Spinal cord (tissue), 10 donors: ENCODE results near the gene CDH23. TPM values are rescaled to one million over a fixed set of nuclear protein-coding genes. Genes with fewer than 3 reads are reported as not detected.

Experiments used
- DNase-seq, 6 donors: peaks; one replicate each; pipeline versions ENCODE4 v3.0.0 to v3.0.0-alpha.2; 2013 to 2015; ENCODE audit warnings: low spot score in 6 of 6, low read depth in 4 of 6
- H3K27ac ChIP-seq: one replicate; pipeline ENCODE4 v1.5.1; 2013; ENCODE audit warnings: low read depth, low read length, control low read depth
- H3K27me3 ChIP-seq: one replicate; pipeline ENCODE4 v1.6.1; 2013; ENCODE audit warnings: low read length; ENCODE audit not compliant: control insufficient read depth, insufficient read depth
- H3K36me3 ChIP-seq: one replicate; pipeline ENCODE4 v1.6.1; 2013; ENCODE audit warnings: low read length; ENCODE audit not compliant: control insufficient read depth, insufficient read depth
- H3K4me1 ChIP-seq: one replicate; pipeline ENCODE4 v1.6.1; 2013; ENCODE audit warnings: low read length; ENCODE audit not compliant: control insufficient read depth, insufficient read depth
- H3K4me3 ChIP-seq: one replicate; pipeline ENCODE4 v1.5.1; 2013; ENCODE audit warnings: low read depth, low read length, control low read depth
- H3K9me3 ChIP-seq: one replicate; pipeline ENCODE4 v1.6.1; 2013; ENCODE audit warnings: low read length; ENCODE audit not compliant: control insufficient read depth, insufficient read depth
- WGBS: methylation state at CpG from one replicate; pipeline ENCODE4 v1.1.5; 2013; ENCODE audit warnings: missing lambda C conversion rate; ENCODE audit not compliant: insufficient coverage; 5-methylcytosine and 5-hydroxymethylcytosine counted together
- polyA plus RNA-seq, 2 donors: library from polyadenylated mRNA; unstranded; fragments of 120-200 nt; gene quantifications; one replicate each; pipeline ENCODE4 v1.2.1, GENCODE V29; 2013; ENCODE audit not compliant: insufficient read length in 2 of 2
- total RNA-seq, 2 donors: library from RNA; depleted of rRNA in 1 of 2; stranded (reverse); fragments of 120-200 nt in 1 of 2; fragments of >200 nt in 1 of 2; gene quantifications; one replicate each; pipeline versions ENCODE4 v1.2.3 to v1.2.4, GENCODE V29; 2013 to 2014
- donor health status: healthy.

CDH23 gene
- total and polyA plus RNA-seq, 4 donors: 15.6 to 24.2 (median 19.0) TPM

DNA sequence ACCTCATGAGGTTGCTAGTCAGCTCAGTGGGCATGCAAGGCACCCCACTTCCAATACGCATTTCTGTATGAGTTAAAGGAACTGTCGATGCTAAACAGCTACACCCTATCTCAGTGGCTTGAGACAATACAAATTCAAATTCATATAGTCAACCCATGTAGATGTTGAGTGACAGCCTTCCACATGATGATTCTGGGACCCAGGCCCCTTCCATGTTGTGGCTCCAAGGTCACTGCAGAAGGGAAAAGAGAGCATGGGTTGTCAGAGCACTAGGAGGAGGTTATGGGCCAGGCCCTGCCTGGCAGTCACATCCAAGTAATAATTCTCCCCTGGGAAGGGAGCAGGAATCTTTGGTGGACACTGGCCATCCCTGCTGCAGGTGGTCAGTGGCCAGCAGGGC is 294.7 kb downstream of the CDH23 start:
- Histone ChIP-seq H3K4me3 (no peak overlapping the region), H3K27ac (no peak overlapping the region), H3K36me3 (peaks cover 15% of the 10 kb centered on the region), H3K27me3 (no peaks in the 10 kb centered on the region), H3K4me1 (peaks cover 23% of the 10 kb centered on the region), H3K9me3 (no peaks in the 10 kb centered on the region)
- no peak for DNase-seq
- WGBS: no CpG with 5 or more reads among the region's 2 CpGs

DNA sequence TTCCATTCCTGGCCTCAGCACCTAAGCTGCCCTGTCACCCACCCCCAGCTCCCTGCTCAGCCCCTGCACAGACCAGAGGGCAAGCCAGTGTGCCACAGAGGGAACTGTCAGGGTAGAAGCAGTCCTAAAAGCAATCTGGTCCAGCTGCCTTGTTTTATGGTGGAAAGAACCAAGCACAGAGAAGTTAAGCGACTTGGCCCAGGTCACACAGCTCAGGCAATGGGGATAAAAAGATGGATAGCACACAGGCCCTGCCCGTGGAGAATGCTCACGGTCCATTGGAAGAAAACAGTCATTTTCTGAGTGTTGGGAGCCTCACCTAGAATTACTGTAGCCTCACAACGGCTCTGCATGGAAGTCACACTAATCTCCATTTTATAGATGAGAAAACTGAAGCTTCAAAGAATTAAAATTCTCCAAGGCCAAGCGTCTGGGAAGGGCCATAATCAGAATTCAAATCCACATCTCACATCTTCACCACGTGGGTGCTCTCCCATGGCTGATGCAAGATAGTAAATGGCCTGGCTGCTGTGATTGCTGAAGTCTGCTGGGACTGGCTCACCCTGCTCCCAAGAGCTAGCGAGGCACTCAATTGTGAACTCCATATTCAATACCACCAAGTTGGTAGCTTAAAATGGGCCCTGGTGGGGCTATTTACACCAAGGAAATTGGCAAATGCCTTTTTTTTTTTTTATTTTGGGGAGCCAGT is 296.0 kb downstream of the CDH23 start:
- Histone ChIP-seq H3K9me3 (no peaks in the 10 kb centered on the region), H3K4me1 (peaks cover 14% of the 10 kb centered on the region), H3K27ac (no peak overlapping the region), H3K4me3 (no peak overlapping the region), H3K27me3 (no peaks in the 10 kb centered on the region), H3K36me3 (peaks cover 15% of the 10 kb centered on the region)
- WGBS: 58% methylated on average over 3 of the region's 7 CpGs
- DNase-seq: peak in 1 of 6 donors; percentile 35

DNA sequence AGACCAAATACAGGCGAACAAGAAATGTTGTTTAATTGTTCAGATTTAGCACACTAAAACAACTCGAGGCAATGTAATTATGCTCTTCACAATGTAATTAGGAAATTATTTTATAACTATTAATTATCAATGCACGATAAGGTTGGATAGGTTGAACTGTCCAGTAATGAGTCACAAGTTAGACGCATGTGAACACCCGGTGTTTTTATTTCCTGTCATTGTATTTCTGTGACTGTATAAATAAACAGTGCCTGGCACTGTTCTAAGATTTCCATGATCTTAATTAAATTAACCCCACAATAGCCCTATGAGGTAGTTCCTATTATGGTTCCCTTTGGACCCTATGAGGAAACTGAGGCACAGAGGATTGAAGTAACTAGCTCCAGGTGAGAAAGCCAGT is 296.7 kb downstream of the CDH23 start:
- H3K9me3 ChIP-seq: no peaks in the 10 kb centered on the region
- DNase-seq: no peak
- WGBS: no CpG with 5 or more reads among the region's 5 CpGs
- H3K4me1 ChIP-seq: peaks cover 14% of the 10 kb centered on the region
- H3K36me3 ChIP-seq: peaks cover 15% of the 10 kb centered on the region
- H3K27ac ChIP-seq: no peak overlapping the region
- no peak overlapping the region for H3K4me3 ChIP-seq
- no peaks in the 10 kb centered on the region for H3K27me3 ChIP-seq

DNA sequence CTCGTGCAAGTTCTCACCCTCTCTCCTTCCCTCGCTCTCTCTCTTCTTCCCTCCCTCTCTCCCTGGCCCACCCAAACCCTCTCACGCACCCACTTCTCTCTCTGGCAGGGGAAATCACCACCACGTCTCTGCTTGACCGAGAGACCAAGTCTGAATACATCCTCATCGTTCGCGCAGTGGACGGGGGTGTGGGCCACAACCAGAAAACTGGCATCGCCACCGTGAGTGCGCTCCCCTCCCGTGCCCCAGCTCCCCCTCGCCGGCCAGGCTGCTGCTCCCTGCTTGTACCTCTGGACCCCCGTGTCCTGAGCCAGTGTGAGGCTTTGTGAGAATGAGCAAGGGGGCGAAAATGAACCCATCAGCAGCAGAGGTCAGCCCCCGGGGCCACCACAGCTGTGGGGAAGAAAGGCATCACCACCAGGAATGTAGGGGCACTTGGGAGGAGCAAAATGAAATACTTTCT is 297.4 kb downstream of the CDH23 start:
- H3K36me3 ChIP-seq: peaks cover 15% of the 10 kb centered on the region
- H3K4me3 ChIP-seq: no peak overlapping the region
- H3K27me3 ChIP-seq: no peaks in the 10 kb centered on the region
- 76% methylated on average over 18 of the region's 18 CpGs for WGBS
- DNase-seq: no peak
- H3K9me3 ChIP-seq: no peaks in the 10 kb centered on the region
- H3K4me1 ChIP-seq: peaks cover 14% of the 10 kb centered on the region
- H3K27ac ChIP-seq: no peak overlapping the region

DNA sequence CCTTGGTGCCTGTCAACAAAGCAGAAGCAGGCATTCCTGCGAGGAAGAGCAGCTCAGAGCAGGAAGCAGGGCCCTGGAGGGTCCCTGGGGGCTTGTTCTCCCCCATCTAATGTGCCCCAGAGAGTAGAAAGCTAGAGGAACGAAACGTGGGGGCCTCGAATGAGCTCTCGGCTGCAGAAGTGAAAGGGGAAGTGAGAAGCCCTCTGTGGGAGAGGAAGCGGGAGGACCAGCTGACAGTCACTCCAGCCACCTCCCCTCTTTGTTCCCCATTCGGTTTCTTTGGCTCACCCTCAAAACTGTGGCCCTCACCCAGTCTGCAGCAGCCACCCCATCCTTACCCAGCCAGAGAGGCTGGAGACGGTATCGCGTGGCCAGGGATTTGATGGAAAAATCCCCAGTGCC is 297.8 kb downstream of the CDH23 start:
- DNase-seq: no peak
- Histone ChIP-seq H3K4me3 (no peak overlapping the region), H3K27ac (no peak overlapping the region), H3K9me3 (no peaks in the 10 kb centered on the region), H3K27me3 (no peaks in the 10 kb centered on the region), H3K4me1 (peaks cover 11% of the 10 kb centered on the region), H3K36me3 (peaks cover 15% of the 10 kb centered on the region)
- WGBS: 89% methylated on average over 5 of the region's 10 CpGs

DNA sequence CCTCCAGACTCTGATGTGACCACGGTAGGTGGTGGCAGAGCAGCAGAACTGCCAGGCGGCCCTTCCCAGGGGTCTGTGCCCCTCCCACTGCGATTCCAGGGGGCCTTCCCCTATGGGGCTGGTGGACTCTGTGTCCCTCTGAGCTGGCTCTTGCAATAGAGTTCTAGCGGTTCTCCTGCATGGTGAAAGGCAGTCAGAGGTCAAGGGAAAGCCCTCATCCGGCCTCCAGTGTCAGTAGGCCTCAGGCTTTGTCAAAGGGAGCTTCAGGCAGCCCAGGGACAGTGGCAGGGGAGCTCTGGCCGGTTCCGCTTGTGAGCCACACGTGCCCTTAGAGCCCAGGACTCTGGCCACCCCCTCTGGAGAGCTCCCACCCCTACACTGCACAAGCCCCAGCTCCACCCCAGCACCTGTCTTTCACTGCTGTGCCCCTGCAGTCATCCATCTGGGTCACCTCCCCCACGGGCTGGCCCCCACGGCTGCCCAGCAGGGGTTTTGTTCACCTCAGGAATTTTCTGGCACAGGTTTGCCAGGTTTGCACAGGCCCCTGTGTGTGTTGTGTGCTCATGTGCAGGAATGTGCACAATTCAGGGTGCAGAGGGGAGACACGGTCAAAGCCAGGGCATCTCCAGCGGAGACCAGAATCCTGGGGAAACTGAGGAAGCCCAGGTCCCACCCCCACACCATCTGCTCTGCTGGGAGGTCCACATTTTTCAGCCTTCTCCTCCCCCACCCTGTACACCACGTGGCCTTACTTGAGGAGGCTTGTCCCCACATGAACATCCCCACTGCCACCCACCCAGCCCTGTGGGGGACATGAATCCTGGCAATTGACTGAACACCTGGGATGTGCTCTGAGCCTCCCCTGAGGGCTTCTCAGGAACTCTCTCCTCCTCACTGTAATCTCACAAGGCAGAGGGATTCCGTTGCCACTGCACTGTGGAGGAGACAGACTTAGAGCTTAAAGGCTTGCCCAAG is 299.1 kb downstream of the CDH23 start:
- Histone ChIP-seq H3K36me3 (peaks cover 11% of the 10 kb centered on the region), H3K27me3 (no peaks in the 10 kb centered on the region), H3K4me3 (no peak overlapping the region), H3K27ac (no peak overlapping the region), H3K9me3 (no peaks in the 10 kb centered on the region), H3K4me1 (peaks cover 11% of the 10 kb centered on the region)
- DNase-seq: no peak
- WGBS: 84% methylated on average over 11 of the region's 14 CpGs

DNA sequence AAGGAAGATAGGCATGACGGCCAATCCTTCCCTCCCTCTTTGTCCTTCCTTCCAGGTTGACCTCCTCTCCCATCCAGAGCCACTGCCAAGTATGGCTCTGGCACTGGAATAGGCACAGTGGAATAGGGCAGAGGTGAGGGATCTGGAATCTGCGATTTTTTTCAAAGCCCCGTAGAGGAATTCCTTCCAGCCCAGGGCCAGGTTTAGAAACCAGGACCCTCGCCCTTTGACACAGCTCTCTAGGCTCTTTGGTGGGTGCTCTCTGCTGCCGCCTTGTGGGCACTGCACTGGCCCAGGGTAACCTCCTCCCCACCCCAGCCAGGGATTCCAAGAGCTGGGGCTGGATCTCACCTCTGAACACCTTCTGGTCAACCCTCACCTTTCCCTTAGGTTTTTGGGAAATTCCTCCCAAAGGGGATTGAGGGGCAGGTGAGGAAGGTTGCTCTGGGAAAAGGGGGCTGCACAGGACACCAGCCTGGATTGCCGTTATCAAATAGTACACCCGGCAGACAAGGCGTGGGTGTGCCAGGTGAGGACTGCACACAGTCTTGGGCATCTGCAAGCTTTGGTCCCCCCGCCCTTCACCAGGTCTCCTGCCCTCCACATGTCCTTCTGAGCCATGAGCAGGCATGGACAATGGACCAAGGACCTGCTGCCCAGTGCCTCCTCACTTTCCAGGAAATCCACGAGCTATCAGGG is 300.1 kb downstream of the CDH23 start:
- H3K9me3 ChIP-seq: no peaks in the 10 kb centered on the region
- peaks cover 11% of the 10 kb centered on the region for H3K4me1 ChIP-seq
- peaks cover 12% of the 10 kb centered on the region for H3K36me3 ChIP-seq
- no peak overlapping the region for H3K4me3 ChIP-seq
- DNase-seq: peak in 2 of 6 donors; percentile 58 to 69
- 59% methylated on average over 9 of the region's 10 CpGs for WGBS
- no peak overlapping the region for H3K27ac ChIP-seq
- H3K27me3 ChIP-seq: no peaks in the 10 kb centered on the region

DNA sequence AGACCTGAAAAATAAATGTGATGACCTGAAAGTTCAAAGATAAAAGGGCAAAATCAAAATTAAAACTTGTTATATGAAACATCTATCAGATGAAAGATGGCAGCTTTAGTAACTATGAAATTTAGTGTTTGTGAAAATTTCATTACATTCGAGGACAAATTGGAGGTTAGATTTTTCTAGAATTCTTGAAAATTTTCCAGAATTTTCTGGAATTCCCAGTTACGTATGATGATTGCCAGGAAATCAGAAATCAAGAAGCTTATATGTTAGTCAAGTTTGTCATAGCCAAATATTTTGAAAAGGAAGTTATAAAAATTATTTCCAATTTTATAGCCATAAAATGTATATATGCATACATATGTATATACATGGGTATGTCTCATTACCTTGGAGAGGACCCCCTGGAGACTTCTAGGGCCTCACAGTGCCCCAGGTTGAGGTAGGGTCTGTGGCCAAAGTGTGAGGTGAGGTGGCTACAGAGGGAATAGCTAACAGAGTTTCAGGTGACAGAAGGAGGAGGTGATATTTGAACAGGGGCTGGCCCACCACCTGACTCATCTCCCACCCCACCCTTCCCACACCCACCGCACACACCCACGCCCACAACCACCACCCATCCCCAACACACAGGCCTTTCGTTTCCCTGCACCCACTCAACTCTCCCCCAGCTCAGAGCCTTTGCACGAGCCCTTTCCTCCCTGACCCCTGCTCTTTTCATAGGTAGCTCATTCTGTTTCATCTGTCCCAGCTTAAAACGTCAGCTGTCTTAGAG is 301.4 kb downstream of the CDH23 start:
- Histone ChIP-seq H3K27me3 (no peaks in the 10 kb centered on the region), H3K36me3 (peaks cover 17% of the 10 kb centered on the region), H3K9me3 (no peaks in the 10 kb centered on the region), H3K27ac (no peak overlapping the region), H3K4me1 (peaks cover 11% of the 10 kb centered on the region), H3K4me3 (no peak overlapping the region)
- 80% methylated on average over 5 of the region's 7 CpGs for WGBS
- no peak for DNase-seq

DNA sequence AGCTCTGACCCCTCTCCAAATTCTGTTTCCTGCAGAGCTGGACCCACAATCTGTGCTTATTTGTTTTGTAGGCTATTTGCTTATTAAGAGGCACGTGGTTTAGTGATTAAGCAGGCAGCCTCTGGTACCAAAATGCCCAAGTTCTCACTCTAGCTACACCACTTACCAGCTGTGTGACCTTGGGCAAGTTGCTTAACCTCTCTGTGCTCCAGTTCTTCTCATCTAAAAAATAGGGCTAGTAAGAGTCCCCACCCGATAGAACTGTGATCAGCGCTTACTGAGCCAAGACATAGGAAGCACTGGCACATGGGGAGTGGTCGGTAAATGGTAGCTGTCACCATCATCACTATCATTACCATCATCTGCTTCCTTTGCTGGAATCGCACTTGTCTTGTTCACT is 302.0 kb downstream of the CDH23 start:
- peaks cover 9% of the 10 kb centered on the region for H3K4me1 ChIP-seq
- no peak overlapping the region for H3K27ac ChIP-seq
- WGBS: no CpG with 5 or more reads among the region's 5 CpGs
- H3K36me3 ChIP-seq: peaks cover 17% of the 10 kb centered on the region
- no peaks in the 10 kb centered on the region for H3K9me3 ChIP-seq
- no peak for DNase-seq
- no peaks in the 10 kb centered on the region for H3K27me3 ChIP-seq
- no peak overlapping the region for H3K4me3 ChIP-seq
